ENCODE data around the gene CEMIP.

DNA sequence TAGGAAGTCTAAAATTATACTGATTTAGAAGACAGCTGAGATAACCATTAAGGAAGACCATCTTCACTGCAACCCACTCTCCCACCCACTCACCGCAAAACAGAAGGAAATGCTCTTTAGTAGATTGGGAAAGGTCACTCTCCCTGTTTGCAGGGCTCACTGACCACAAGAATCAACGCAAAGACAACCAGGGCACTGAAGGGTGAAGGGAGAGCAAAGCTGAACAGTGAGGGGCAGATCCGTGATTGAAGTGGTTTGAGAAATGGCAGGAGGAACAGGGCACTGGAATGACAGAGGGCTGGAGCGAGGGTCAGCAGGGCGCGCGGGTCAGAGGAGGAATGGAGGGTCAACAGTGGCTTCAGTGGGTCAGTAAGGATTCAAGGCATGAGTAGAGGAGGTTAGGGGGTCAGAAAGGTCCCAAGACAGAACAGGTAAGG lies 209.9 kb downstream of the CEMIP start:
- TF ChIP-seq, protein P1, sequence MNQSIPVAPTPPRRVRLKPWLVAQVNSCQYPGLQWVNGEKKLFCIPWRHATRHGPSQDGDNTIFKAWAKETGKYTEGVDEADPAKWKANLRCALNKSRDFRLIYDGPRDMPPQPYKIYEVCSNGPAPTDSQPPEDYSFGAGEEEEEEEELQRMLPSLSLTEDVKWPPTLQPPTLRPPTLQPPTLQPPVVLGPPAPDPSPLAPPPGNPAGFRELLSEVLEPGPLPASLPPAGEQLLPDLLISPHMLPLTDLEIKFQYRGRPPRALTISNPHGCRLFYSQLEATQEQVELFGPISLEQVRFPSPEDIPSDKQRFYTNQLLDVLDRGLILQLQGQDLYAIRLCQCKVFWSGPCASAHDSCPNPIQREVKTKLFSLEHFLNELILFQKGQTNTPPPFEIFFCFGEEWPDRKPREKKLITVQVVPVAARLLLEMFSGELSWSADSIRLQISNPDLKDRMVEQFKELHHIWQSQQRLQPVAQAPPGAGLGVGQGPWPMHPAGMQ (IDR thresholded peaks at IDR 0.05; ENCODE audit: borderline replicate concordance), result no peak
- TF ChIP-seq, protein P2, sequence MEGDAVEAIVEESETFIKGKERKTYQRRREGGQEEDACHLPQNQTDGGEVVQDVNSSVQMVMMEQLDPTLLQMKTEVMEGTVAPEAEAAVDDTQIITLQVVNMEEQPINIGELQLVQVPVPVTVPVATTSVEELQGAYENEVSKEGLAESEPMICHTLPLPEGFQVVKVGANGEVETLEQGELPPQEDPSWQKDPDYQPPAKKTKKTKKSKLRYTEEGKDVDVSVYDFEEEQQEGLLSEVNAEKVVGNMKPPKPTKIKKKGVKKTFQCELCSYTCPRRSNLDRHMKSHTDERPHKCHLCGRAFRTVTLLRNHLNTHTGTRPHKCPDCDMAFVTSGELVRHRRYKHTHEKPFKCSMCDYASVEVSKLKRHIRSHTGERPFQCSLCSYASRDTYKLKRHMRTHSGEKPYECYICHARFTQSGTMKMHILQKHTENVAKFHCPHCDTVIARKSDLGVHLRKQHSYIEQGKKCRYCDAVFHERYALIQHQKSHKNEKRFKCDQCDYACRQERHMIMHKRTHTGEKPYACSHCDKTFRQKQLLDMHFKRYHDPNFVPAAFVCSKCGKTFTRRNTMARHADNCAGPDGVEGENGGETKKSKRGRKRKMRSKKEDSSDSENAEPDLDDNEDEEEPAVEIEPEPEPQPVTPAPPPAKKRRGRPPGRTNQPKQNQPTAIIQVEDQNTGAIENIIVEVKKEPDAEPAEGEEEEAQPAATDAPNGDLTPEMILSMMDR (IDR thresholded peaks at IDR 0.05 in 2 of 3, conservative IDR thresholded peaks at IDR 0.05 in 1 of 3; ENCODE audit: control insufficient read depth in 2 of 3, extremely low read depth in 1 of 3, insufficient read depth in 1 of 3, low read depth in 3 of 3, low read length in 3 of 3), result no peak
- TF ChIP-seq MXI1 (IDR thresholded peaks at IDR 0.05; ENCODE audit: low read depth, low read length) (no peak), TAF1 (IDR thresholded peaks at IDR 0.05; ENCODE audit: borderline replicate concordance, low read depth, low read length) (no peak)

All from GM12878 (cell line).